ENCODE results near the gene TMEM39A. TPM values are rescaled to one million over a fixed set of nuclear protein-coding genes. Genes with fewer than 3 reads are reported as not detected.
A peak's percentile ranks its signal among the peaks of the same experiment; 100 is the strongest.

Gene TMEM39A
- total and polyA plus RNA-seq, 8 donors, result 4.7 to 59.7 (median 27.6) TPM

- no peak overlapping the region for H3K27ac ChIP-seq
- TF ChIP-seq POLR2A (IDR thresholded peaks at IDR 0.05) (no peak), POLR2AphosphoS5 (IDR thresholded peaks at IDR 0.05) (no peak), CTCF (IDR thresholded peaks at IDR 0.05) (no peak), EP300 (IDR thresholded peaks at IDR 0.05) (no peak)
- H3K4me3 ChIP-seq, result no peak overlapping the region
- WGBS, 5 donors, result 88 to 98% (median 96%) methylated on average over 3 of the region's 3 CpGs
- intact Hi-C loops (cut with DNase I; ENCODE audit: low total_unique reads), result no loop called here
- H3K4me1 ChIP-seq, result no peaks in the 10 kb centered on the region
- H3K36me3 ChIP-seq, result peaks cover 80 to 100% (median 99%) of the 10 kb centered on the region in 4 donors
- H3K27me3 ChIP-seq, result no peaks in the 10 kb centered on the region
- no peak for DNase-seq
- H3K9me3 ChIP-seq, result peaks cover 0 to 18% (median 14%) of the 10 kb centered on the region in 4 donors
Measured at GRCh38 chr3:119433613-119434325, 29.6 kb downstream of the TMEM39A start.

DNA sequence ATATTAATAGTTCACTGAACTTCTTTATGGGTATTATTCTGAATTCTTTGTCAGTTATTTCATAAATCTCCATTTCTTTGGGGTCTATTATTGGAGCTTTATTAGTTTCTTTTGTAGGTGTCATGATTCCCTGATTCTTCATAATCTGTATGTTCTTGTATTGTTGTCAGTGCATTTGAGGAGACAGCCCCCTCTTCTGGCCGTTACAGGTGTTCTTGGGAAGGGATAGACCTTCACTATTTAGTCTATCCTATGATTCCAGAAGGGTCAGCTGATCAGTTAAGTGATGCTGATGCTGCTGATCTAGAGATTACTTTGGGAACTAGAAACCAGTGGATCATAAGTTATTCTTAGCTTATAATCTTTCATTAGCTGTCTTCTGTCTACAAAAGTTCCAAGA, 34.9 kb downstream of the TMEM39A start:
- peaks cover 40 to 57% (median 52%) of the 10 kb centered on the region in 4 donors for H3K36me3 ChIP-seq
- H3K27ac ChIP-seq, result no peak overlapping the region
- no peaks in the 10 kb centered on the region for H3K27me3 ChIP-seq
- intact Hi-C loops (cut with DNase I; ENCODE audit: low total_unique reads), result no loop called here
- peaks cover 14 to 60% (median 41%) of the 10 kb centered on the region in 4 donors for H3K9me3 ChIP-seq
- no peaks in the 10 kb centered on the region for H3K4me1 ChIP-seq
- no peak for DNase-seq
- WGBS, 5 donors, result 81 to 95% (median 90%) methylated on average over 1 of the region's 1 CpG
- TF ChIP-seq POLR2AphosphoS5 (IDR thresholded peaks at IDR 0.05) (no peak), EP300 (IDR thresholded peaks at IDR 0.05) (no peak), POLR2A (IDR thresholded peaks at IDR 0.05) (no peak), CTCF (IDR thresholded peaks at IDR 0.05) (no peak)
- H3K4me3 ChIP-seq, result no peak overlapping the region

- intact Hi-C loops (cut with DNase I; ENCODE audit: low total_unique reads), result no loop called here
- Histone ChIP-seq H3K27me3 (no peaks in the 10 kb centered on the region), H3K36me3 (peaks cover 32 to 48% (median 43%) of the 10 kb centered on the region in 4 donors), H3K4me1 (no peaks in the 10 kb centered on the region), H3K27ac (no peak overlapping the region), H3K9me3 (peaks cover 14 to 60% (median 41%) of the 10 kb centered on the region in 4 donors), H3K4me3 (no peak overlapping the region)
- WGBS, 5 donors, result 98 to 100% (median 100%) methylated on average over 1 of the region's 1 CpG
- TF ChIP-seq POLR2AphosphoS5 (IDR thresholded peaks at IDR 0.05) (no peak), EP300 (IDR thresholded peaks at IDR 0.05) (no peak), POLR2A (IDR thresholded peaks at IDR 0.05) (no peak), CTCF (IDR thresholded peaks at IDR 0.05) (no peak)
- DNase-seq, result peak in 1 of 2 donors; percentile 9
Measured at GRCh38 chr3:119427669-119428068, 35.7 kb downstream of the TMEM39A start.

DNA sequence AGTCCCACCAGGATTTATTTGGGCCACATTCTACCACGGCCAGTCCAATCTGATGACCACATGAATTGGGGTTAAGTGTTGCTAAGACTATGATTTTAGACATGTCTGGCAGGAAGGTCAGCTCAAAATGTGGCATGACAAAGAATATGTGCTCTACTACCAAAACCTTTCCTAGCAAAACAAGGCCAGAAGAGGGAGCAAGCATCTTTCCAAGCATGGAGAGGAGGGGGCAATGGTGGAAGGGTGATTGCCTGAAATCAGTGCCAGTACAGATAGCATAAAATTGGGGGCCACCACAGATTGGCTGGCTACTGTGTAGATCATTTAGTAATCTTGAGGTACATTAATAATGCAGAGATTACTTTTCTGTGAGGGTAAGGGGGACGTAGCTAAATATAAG, 43.2 kb downstream of the TMEM39A start:
- Histone ChIP-seq H3K36me3 (peaks cover 2 to 28% (median 26%) of the 10 kb centered on the region in 4 donors), H3K27ac (no peak overlapping the region), H3K4me1 (no peaks in the 10 kb centered on the region), H3K27me3 (no peaks in the 10 kb centered on the region), H3K9me3 (peaks cover 0 to 6% (median under 1%) of the 10 kb centered on the region in 4 donors), H3K4me3 (no peak overlapping the region)
- DNase-seq, result no peak
- 44 to 75% (median 52%) methylated on average over 2 of the region's 2 CpGs for WGBS, 5 donors
- intact Hi-C loops (cut with DNase I; ENCODE audit: low total_unique reads), result no loop called here
- TF ChIP-seq EP300 (IDR thresholded peaks at IDR 0.05) (no peak), POLR2A (IDR thresholded peaks at IDR 0.05) (no peak), CTCF (IDR thresholded peaks at IDR 0.05) (no peak), POLR2AphosphoS5 (IDR thresholded peaks at IDR 0.05) (no peak)

All from stomach (tissue), 9 donors.